Pancreas (tissue), 10 donors: ENCODE measurements around the gene B4GALT7. TPM values are rescaled to one million over a fixed set of nuclear protein-coding genes. Genes with fewer than 3 reads are reported as not detected.

Experiments used
- ATAC-seq, 4 donors: fragments of 200-7000 bp; cut with Tn5 transposase; one replicate each; pipeline versions ENCODE4 v1.8.0 to v1.9.1; 2020; ENCODE audit warnings: mild to moderate bottlenecking in 4 of 4, moderate library complexity in 4 of 4
- DNase-seq, 6 donors: peaks; one replicate each; pipeline ENCODE4 v3.0.0-alpha.2; 2020
- FAIRE-seq: peaks from 2 replicates; lab custom pipeline; 2012; peaks lifted over from hg19 to GRCh38; lab: Jason Lieb, UNC
- H3K27ac ChIP-seq, 4 donors: fragments of 200-600 bp; sonication (generic); 1 replicate in 3 of 4; 2 replicates in 1 of 4; pipeline versions ENCODE4 v1.5.0 to v1.8.0; 2020
- H3K27me3 ChIP-seq, 4 donors: fragments of 200-600 bp; one replicate each; pipeline ENCODE4 v1.8.0; 2021
- H3K36me3 ChIP-seq, 3 donors: fragments of 200-600 bp; sonication (generic) in 1 of 3; one replicate each; pipeline versions ENCODE4 v1.5.0 to v1.8.0; 2020 to 2021
- H3K4me1 ChIP-seq, 3 donors: fragments of 200-600 bp; one replicate each; pipeline ENCODE4 v1.8.0; 2021
- H3K4me3 ChIP-seq, 4 donors: fragments of 200-600 bp; sonication (generic) in 2 of 4; one replicate each; pipeline versions ENCODE4 v1.5.0 to v1.8.0; 2020 to 2021
- H3K9me3 ChIP-seq, 4 donors: fragments of 200-600 bp; one replicate each; pipeline ENCODE4 v1.8.0; 2021
- WGBS, 2 donors: extraction: QIAGEN DNeasy Blood & Tissue Kit; methylation state at CpG; one replicate each; pipeline ENCODE4 v1.1.7; 2013; 5-methylcytosine and 5-hydroxymethylcytosine counted together
- intact Hi-C, 3 donors: fragments of 100-400 bp; cut with DNase I; formaldehyde crosslinking; loops; one replicate each; pipeline versions ENCODE4 v1.11.1 to v1.14.2; 2022
- polyA plus RNA-seq, 2 donors: library from polyadenylated mRNA; stranded (reverse); fragments of 200-250 nt; gene quantifications; one replicate each; pipeline ENCODE4 v1.2.3, GENCODE V29; 2013
- total RNA-seq, 6 donors: library from RNA; stranded (reverse); fragmentation: NEBNext Ultra II Directional in 4 of 6; extraction: Animal tissue kit (Norgen Biotek cat#: 25700) in 4 of 6; gene quantifications; one replicate each; pipeline versions ENCODE4 v1.2.1 to v1.2.4, GENCODE V29; 2021 to 2023
- TF ChIP-seq, protein P1 (sequence below), 4 donors: fragments of 200-600 bp; sonication (generic) in 3 of 4; IDR thresholded peaks; one replicate each; pipeline versions ENCODE4 v1.5.0 to v1.8.0; 2021; ENCODE audit warnings: antibody characterized with exemption in 4 of 4
- donor health status: healthy with polysubstance abuse.
- donor health status: DM: no; HTN: no; CAD: no; lungs with moderate emphysema.
- donor health status: DM: no; HTN: no; CAD: no.
- donor health status: control.
- donor health status: control.
- donor health status: Bipolar disorder and iron deficiency.
- donor health status: DM: yes; HTN: yes; CAD: no.
- donor health status: DM: no; HTN: no; CAD: no.
- donor health status: DM: no; HTN: no; CAD: no.
- donor health status: DM: yes; HTN: yes; CAD: no.

B4GALT7 gene
- total and polyA plus RNA-seq, 8 donors = 12.6 to 51.0 (median 17.0) TPM

DNA sequence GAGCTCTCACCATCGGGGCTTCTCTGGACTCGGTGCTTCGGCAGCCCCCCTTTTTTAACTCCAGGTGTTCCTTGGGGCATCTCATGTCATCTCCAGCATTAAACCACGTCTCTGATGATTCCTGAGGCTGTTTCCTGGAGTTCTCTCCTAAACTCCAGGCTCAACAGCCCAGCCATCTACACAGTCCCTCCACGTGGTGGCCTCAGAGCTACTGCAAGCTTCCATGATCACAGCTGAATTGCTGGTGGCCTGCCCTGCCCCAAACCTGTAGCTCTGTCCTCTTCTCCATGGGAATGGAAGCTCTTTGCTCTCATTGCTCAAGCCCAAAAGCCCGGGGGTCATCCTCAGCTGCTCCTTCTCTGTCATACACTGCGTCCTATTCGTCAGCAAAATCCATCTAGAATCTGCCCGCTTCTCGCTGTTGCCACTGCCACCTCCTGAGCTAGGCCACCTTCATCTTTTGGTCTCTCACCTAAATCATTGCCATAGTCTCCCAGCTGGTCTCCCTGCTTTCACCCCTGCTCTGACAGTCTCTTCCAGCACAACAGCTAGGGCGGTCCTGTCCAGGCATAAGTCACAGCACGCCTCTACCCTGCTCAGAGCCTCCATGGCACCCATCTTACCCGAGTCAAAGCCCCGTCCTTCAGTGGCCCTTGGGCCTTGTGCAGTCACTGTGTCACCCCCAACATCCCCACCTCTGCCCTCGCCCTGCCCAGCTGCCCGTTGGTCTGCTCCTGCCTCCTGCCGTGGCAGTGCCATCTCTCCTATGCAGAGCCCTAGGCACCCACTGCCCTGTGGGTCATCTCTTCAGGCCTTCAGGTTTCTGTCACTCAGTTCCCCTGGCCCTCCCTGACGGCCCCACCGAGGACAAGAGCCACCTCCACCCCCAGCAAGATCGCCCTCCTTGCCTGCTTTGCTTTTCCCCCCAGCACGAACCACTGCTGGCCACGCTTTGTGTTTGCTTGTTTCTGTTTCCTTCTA is 6.4 kb downstream of the B4GALT7 start:
- intact Hi-C loops = no loop called here
- DNase-seq (peak in 2 of 6 donors; percentile 21 to 54), FAIRE-seq (no peak), ATAC-seq (no peak)
- TF ChIP-seq, protein P1, sequence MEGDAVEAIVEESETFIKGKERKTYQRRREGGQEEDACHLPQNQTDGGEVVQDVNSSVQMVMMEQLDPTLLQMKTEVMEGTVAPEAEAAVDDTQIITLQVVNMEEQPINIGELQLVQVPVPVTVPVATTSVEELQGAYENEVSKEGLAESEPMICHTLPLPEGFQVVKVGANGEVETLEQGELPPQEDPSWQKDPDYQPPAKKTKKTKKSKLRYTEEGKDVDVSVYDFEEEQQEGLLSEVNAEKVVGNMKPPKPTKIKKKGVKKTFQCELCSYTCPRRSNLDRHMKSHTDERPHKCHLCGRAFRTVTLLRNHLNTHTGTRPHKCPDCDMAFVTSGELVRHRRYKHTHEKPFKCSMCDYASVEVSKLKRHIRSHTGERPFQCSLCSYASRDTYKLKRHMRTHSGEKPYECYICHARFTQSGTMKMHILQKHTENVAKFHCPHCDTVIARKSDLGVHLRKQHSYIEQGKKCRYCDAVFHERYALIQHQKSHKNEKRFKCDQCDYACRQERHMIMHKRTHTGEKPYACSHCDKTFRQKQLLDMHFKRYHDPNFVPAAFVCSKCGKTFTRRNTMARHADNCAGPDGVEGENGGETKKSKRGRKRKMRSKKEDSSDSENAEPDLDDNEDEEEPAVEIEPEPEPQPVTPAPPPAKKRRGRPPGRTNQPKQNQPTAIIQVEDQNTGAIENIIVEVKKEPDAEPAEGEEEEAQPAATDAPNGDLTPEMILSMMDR (IDR thresholded peaks at IDR 0.05) = no peak
- H3K4me1 ChIP-seq = peaks cover 0 to 5% (median 0%) of the 10 kb centered on the region in 3 donors
- H3K4me3 ChIP-seq = no peak overlapping the region
- H3K27ac ChIP-seq = no peak overlapping the region
- WGBS, 2 donors = 80 to 81% methylated on average over 22 of the region's 22 CpGs
- no peaks in the 10 kb centered on the region for H3K36me3 ChIP-seq
- no peaks in the 10 kb centered on the region for H3K27me3 ChIP-seq
- H3K9me3 ChIP-seq = no peaks in the 10 kb centered on the region

DNA sequence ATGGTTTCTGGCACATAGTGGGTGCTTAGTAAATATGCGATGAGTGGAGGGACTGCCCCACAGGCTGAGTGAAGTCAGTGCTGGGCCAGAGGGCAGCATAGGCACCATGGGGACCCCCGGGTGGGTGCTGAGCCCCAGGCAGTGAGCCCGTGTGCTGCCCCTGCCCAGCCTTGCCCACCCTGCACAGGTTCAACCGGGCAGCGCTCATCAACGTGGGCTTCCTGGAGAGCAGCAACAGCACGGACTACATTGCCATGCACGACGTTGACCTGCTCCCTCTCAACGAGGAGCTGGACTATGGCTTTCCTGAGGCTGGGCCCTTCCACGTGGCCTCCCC is 7.2 kb downstream of the B4GALT7 start:
- FAIRE-seq = no peak
- ATAC-seq = peak in 1 of 4 donors; percentile 2
- Histone ChIP-seq H3K27me3 (no peaks in the 10 kb centered on the region), H3K4me1 (no peaks in the 10 kb centered on the region), H3K27ac (no peak overlapping the region), H3K4me3 (no peak overlapping the region), H3K36me3 (no peaks in the 10 kb centered on the region), H3K9me3 (no peaks in the 10 kb centered on the region)
- DNase-seq = no peak
- 54 to 64% methylated on average over 10 to 11 of the region's 11 CpGs for WGBS, 2 donors
- intact Hi-C loops = no loop called here
- TF ChIP-seq, protein P1 (IDR thresholded peaks at IDR 0.05) = no peak

DNA sequence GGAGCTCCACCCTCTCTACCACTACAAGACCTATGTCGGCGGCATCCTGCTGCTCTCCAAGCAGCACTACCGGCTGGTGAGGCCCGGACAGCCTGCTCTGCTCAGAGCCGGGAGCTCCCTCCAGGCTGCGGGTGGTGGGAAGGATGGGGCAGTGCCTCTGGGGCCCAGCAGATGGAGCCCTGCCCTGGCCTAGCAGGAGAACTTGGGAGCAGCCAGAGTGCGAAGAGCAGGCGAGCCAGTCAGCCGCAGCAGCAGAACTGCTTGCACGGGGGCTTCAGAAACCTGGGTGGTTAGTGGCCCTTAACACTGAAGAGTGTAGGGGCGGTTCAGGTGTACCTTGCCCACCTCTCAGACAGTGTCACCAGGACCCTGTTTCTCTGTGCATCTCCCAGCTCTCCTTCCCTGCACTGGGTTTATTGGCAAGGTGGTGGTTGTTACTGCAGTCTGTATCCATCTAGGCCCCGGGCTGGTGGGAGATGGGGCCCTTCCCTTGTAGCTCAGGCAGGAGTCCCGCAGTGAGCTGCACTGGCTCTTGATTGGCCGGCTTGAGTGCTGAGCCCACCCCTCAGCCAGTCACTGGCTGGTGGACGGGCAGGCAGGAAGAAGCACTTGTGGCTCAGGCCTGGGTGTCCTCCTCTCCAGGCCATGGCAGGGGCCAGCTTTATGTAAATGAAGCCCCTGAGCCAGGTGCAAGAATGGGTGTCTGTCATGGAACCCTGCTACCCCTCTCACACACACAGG is 7.7 kb downstream of the B4GALT7 start:
- Histone ChIP-seq H3K4me3 (no peak overlapping the region), H3K27me3 (no peaks in the 10 kb centered on the region), H3K9me3 (no peaks in the 10 kb centered on the region), H3K27ac (no peak overlapping the region), H3K36me3 (no peaks in the 10 kb centered on the region), H3K4me1 (no peaks in the 10 kb centered on the region)
- WGBS, 2 donors = 24 to 25% methylated on average over 15 of the region's 15 CpGs
- DNase-seq (peak; percentile 63 to 94 (median 84)), FAIRE-seq (no peak), ATAC-seq (peak; percentile 81 to 93 (median 92))
- TF ChIP-seq, protein P1 (IDR thresholded peaks at IDR 0.05) = peak; percentile 79 to 87 (median 83)
- intact Hi-C loops = no loop called here

DNA sequence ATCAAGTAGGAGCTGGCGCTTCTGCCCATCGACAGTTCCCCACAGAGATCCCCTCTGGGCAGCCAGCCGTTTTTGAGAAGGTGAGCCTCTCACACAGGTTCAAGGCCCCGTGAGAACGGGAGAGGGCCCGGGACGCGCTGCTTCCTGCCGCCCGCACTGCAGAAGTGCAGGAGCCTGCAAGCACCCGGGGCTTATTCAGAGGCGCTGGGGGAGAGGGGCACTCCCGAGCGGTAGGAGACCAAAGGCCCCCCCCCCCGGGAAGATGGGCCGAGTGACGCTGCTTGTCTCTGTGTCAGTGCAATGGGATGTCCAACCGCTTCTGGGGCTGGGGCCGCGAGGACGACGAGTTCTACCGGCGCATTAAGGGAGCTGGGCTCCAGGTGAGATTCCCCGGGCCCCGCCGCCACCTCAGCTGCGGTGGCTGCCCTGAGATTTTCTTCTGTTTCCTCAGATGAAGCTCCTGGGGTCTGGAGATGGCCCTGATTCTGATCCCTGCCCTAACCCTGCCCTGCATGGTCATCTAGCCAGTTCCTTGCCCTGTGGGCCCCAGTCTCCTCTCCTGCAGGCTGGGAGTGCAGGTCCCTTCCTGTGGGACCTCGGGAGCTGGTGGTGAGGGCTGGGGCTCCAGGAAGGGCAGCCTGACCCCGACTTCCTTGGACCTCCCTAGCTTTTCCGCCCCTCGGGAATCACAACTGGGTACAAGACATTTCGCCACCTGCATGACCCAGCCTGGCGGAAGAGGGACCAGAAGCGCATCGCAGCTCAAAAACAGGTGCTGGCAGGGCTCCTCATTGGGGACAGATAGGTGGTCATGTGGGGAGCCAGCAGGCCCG is 8.5 kb downstream of the B4GALT7 start:
- intact Hi-C loops = no loop called here
- ATAC-seq (no peak), DNase-seq (peak in 1 of 6 donors; percentile 77), FAIRE-seq (no peak)
- no peak overlapping the region for H3K4me3 ChIP-seq
- H3K27me3 ChIP-seq = no peaks in the 10 kb centered on the region
- TF ChIP-seq, protein P1 (IDR thresholded peaks at IDR 0.05) = no peak
- no peak overlapping the region for H3K27ac ChIP-seq
- no peaks in the 10 kb centered on the region for H3K9me3 ChIP-seq
- no peaks in the 10 kb centered on the region for H3K4me1 ChIP-seq
- WGBS, 2 donors = 89 to 90% methylated on average over 37 of the region's 37 CpGs
- no peaks in the 10 kb centered on the region for H3K36me3 ChIP-seq
